Loucy (cell line): ENCODE measurements around the gene SELENOM.
"Not testable (repeated sequence)": the region's sequence is repeated elsewhere in the genome, so short reads cannot be mapped to it uniquely, and the experiment has no call there.

Source experiments
- H2AFZ ChIP-seq: fragments of 200-600 bp; sonication (generic); 2 replicates; pipeline ENCODE4 v1.6.0; 2016; ENCODE audit warnings: antibody characterized with exemption, mild to moderate bottlenecking, low read length, moderate library complexity
- H3F3A ChIP-seq: fragments of 200-600 bp; 2 replicates; pipeline ENCODE4 v1.6.0; 2016; ENCODE audit warnings: antibody characterized with exemption, low read depth, mild to moderate bottlenecking
- H3K27me3 ChIP-seq: fragments of 200-600 bp; sonication (generic); 2 replicates; pipeline ENCODE4 v1.6.1; 2014; ENCODE audit warnings: low read length, mild to moderate bottlenecking; ENCODE audit not compliant: insufficient read depth, poor library complexity, severe bottlenecking
- H3K36me3 ChIP-seq: fragments of 200-600 bp; sonication (generic); 2 replicates; pipeline ENCODE4 v1.6.1; 2016; ENCODE audit warnings: low read length; ENCODE audit not compliant: insufficient read depth
- H3K4me1 ChIP-seq: fragments of 200-600 bp; sonication (generic); 2 replicates; pipeline ENCODE4 v1.5.1; 2014; ENCODE audit warnings: low read length, mild to moderate bottlenecking; ENCODE audit not compliant: insufficient read depth, poor library complexity, severe bottlenecking
- H3K4me2 ChIP-seq: fragments of 200-600 bp; sonication (generic); 2 replicates; pipeline ENCODE4 v1.6.0; 2014; ENCODE audit warnings: antibody characterized with exemption, low read length, low read depth, mild to moderate bottlenecking; ENCODE audit not compliant: poor library complexity, severe bottlenecking
- H3K4me3 ChIP-seq: fragments of 200-600 bp; sonication (generic); 2 replicates; pipeline ENCODE4 v1.5.1; 2014; ENCODE audit warnings: low read length, mild to moderate bottlenecking, mixed read lengths; ENCODE audit not compliant: poor library complexity, severe bottlenecking
- H3K79me2 ChIP-seq: fragments of 200-600 bp; sonication (generic); 2 replicates; pipeline ENCODE4 v1.6.1; 2014; ENCODE audit warnings: low read length; ENCODE audit not compliant: insufficient read depth
- H3K9ac ChIP-seq: fragments of 200-600 bp; sonication (generic); 2 replicates; pipeline ENCODE4 v1.6.0; 2014; ENCODE audit warnings: mild to moderate bottlenecking, low read depth, low read length, moderate library complexity; ENCODE audit not compliant: poor library complexity, severe bottlenecking
- H3K9me2 ChIP-seq: fragments of 200-600 bp; sonication (generic); replicated peaks from 2 replicates; pipeline ENCODE4 v1.6.1; 2016; ENCODE audit warnings: low read depth, low read length, mixed read lengths
- H3K9me3 ChIP-seq: fragments of 200-600 bp; sonication (generic); 2 replicates; pipeline ENCODE4 v1.6.1; 2014; ENCODE audit warnings: mild to moderate bottlenecking, antibody characterized with exemption, low read length, low read depth; ENCODE audit not compliant: insufficient read depth
- H4K20me1 ChIP-seq: fragments of 200-600 bp; sonication (generic); 2 replicates; pipeline ENCODE4 v1.6.0; 2014; ENCODE audit warnings: antibody characterized with exemption, low read length, mild to moderate bottlenecking; ENCODE audit not compliant: insufficient read depth, poor library complexity, severe bottlenecking
- CTCF ChIP-seq: fragments of 200-600 bp; sonication (generic); conservative IDR thresholded peaks from 2 replicates; pipeline ENCODE4 v1.5.1; 2014; ENCODE audit warnings: mild to moderate bottlenecking, antibody characterized with exemption, low read length
- EZH2phosphoT487 ChIP-seq: fragments of 200-600 bp; IDR thresholded peaks from 2 replicates; pipeline ENCODE4 v1.6.1; 2018; ENCODE audit warnings: antibody characterized with exemption, mild to moderate bottlenecking, moderate library complexity, borderline replicate concordance

Gene SELENOM

GRCh38 chr22:31080848-31081649, 26.3 kb downstream of the SELENOM start, which contains the start of gene SMTN:
Gene SMTN, plus strand, starts transcription at chr22:31081318. Its CDS starts 1,941 bp downstream, at chr22:31083259.
- no peaks in the 10 kb centered on the region for H3K27me3 ChIP-seq
- peak within 1 kb of the TSS; percentile 98 for H3K4me3 ChIP-seq
- H3K4me1 ChIP-seq: peaks cover 32% of the 10 kb centered on the region
- peaks cover 40% of the 10 kb centered on the region for H3K79me2 ChIP-seq
- peak within 1 kb of the TSS; percentile 90 for H2AFZ ChIP-seq
- H3K4me2 ChIP-seq: peak within 1 kb of the TSS; percentile 91
- H4K20me1 ChIP-seq: peaks cover 18% of the 10 kb centered on the region
- no peaks in the 10 kb centered on the region for H3F3A ChIP-seq
- peak within 1 kb of the TSS; percentile 84 for H3K9ac ChIP-seq
- H3K36me3 ChIP-seq: no peaks in the 10 kb centered on the region
- TF ChIP-seq EZH2phosphoT487 (no peak), CTCF (no peak)
- no peaks in the 10 kb centered on the region for H3K9me3 ChIP-seq
- no peaks in the 10 kb centered on the region for H3K9me2 ChIP-seq

- Histone ChIP-seq H3K4me2 (peak overlapping the region; percentile 91), H4K20me1 (peaks cover 18% of the 10 kb centered on the region), H3K4me3 (peak overlapping the region; percentile 98), H3F3A (no peaks in the 10 kb centered on the region), H3K9ac (peak overlapping the region; percentile 84), H3K9me3 (no peaks in the 10 kb centered on the region), H3K27me3 (no peaks in the 10 kb centered on the region), H3K4me1 (peaks cover 28% of the 10 kb centered on the region), H2AFZ (peak overlapping the region; percentile 90), H3K79me2 (peaks cover 33% of the 10 kb centered on the region), H3K36me3 (no peaks in the 10 kb centered on the region), H3K9me2 (no peaks in the 10 kb centered on the region)
- no peak for TF ChIP-seq EZH2phosphoT487
- TF ChIP-seq CTCF: no peak
Measured at GRCh38 chr22:31080164-31080847, 27.1 kb downstream of the SELENOM start.

- no peaks in the 10 kb centered on the region for H3F3A ChIP-seq
- no peak overlapping the region for H2AFZ ChIP-seq
- TF ChIP-seq CTCF (no peak), EZH2phosphoT487 (no peak)
- no peaks in the 10 kb centered on the region for H3K9me2 ChIP-seq
- H3K4me3 ChIP-seq: no peak overlapping the region
- H3K4me1 ChIP-seq: peaks cover 24% of the 10 kb centered on the region
- no peaks in the 10 kb centered on the region for H3K27me3 ChIP-seq
- no peaks in the 10 kb centered on the region for H3K9me3 ChIP-seq
- H3K79me2 ChIP-seq: peaks cover 29% of the 10 kb centered on the region
- H3K4me2 ChIP-seq: no peak overlapping the region
- H3K9ac ChIP-seq: no peak overlapping the region
- peaks cover 18% of the 10 kb centered on the region for H4K20me1 ChIP-seq
- no peaks in the 10 kb centered on the region for H3K36me3 ChIP-seq
Measured at GRCh38 chr22:31079095-31079642, 28.2 kb downstream of the SELENOM start.

GRCh38 chr22:31078389-31078788, 29.0 kb downstream of the SELENOM start:
- H2AFZ ChIP-seq, H3K9me3 ChIP-seq, H3K4me2 ChIP-seq: not testable (repeated sequence)

More at GRCh38 chr22:31078389-31078788, 29.0 kb downstream of the SELENOM start:
- H3K27me3 ChIP-seq, H3K9me2 ChIP-seq, H3K4me3 ChIP-seq, H3K36me3 ChIP-seq, H3F3A ChIP-seq, H3K9ac ChIP-seq: not testable (repeated sequence)
- peaks cover 21% of the 10 kb centered on the region for H3K79me2 ChIP-seq
- H3K4me1 ChIP-seq: peaks cover 18% of the 10 kb centered on the region
- H4K20me1 ChIP-seq: peaks cover 18% of the 10 kb centered on the region
